Measurements from ENCODE around the gene GRID1.

GRID1 gene

GRCh38 chr10:86051586-86051985 is 315.0 kb downstream of the GRID1 start:
- H3K27ac ChIP-seq, result no peak overlapping the region
- no peak for TF ChIP-seq CTCF (conservative IDR thresholded peaks at IDR 0.05)

GRCh38 chr10:86049442-86049841 is 317.2 kb downstream of the GRID1 start:
- no peak for TF ChIP-seq CTCF (conservative IDR thresholded peaks at IDR 0.05)
- H3K27ac ChIP-seq, result no peak overlapping the region

GRCh38 chr10:86048973-86049372 is 317.6 kb downstream of the GRID1 start:
- no peak for TF ChIP-seq CTCF (conservative IDR thresholded peaks at IDR 0.05)

GRCh38 chr10:86048571-86048970 is 318.0 kb downstream of the GRID1 start:
- no peak for TF ChIP-seq CTCF (conservative IDR thresholded peaks at IDR 0.05)
- no peak overlapping the region for H3K27ac ChIP-seq

More at GRCh38 chr10:86048973-86049372, 317.6 kb downstream of the GRID1 start:
- H3K27ac ChIP-seq, result no peak overlapping the region

GRCh38 chr10:86047588-86047987 is 319.0 kb downstream of the GRID1 start:
- H3K27ac ChIP-seq, result no peak overlapping the region
- TF ChIP-seq CTCF (conservative IDR thresholded peaks at IDR 0.05), result no peak

- no peak overlapping the region for H3K27ac ChIP-seq
- TF ChIP-seq CTCF (conservative IDR thresholded peaks at IDR 0.05), result no peak
These were observed 319.6 kb downstream of the GRID1 start for GRCh38 chr10:86046845-86047460.

GRCh38 chr10:86045896-86046295 is 320.7 kb downstream of the GRID1 start:
- TF ChIP-seq CTCF (conservative IDR thresholded peaks at IDR 0.05), result no peak
- no peak overlapping the region for H3K27ac ChIP-seq
